IMR-90 (cell line): Measurements from ENCODE around the gene TMEM50A.

Experiments
- BHLHE40 ChIP-seq: fragments of 150-350 bp; IDR thresholded peaks from 2 replicates; pipeline ENCODE4 v1.6.1; 2016; ENCODE audit warnings: mild to moderate bottlenecking, low read depth, low read length
- CEBPB ChIP-seq: IDR thresholded peaks from 2 replicates; pipeline ENCODE4 v1.6.1; 2012; ENCODE audit warnings: low read depth, low read length, improper control_type of control experiment
- CHD1 ChIP-seq: IDR thresholded peaks from 2 replicates; pipeline ENCODE4 v1.6.1; 2012; ENCODE audit warnings: low read depth, low read length, improper control_type of control experiment
- FOS ChIP-seq: fragments of 150-350 bp; IDR thresholded peaks from 2 replicates; pipeline ENCODE4 v1.6.1; 2016; ENCODE audit warnings: low read depth, low read length
- MAFK ChIP-seq: IDR thresholded peaks from 2 replicates; pipeline ENCODE4 v1.6.1; 2012; ENCODE audit warnings: low read depth, low read length, improper control_type of control experiment
- NFE2L2 ChIP-seq: fragments of 150-350 bp; IDR thresholded peaks from 2 replicates; pipeline ENCODE4 v1.6.1; 2016; ENCODE audit warnings: low read depth, mild to moderate bottlenecking, low read length
- POLR2A ChIP-seq: IDR thresholded peaks from 2 replicates; pipeline ENCODE4 v1.6.1; 2012; ENCODE audit warnings: mild to moderate bottlenecking, low read depth, low read length
- RAD21 ChIP-seq: IDR thresholded peaks from 2 replicates; pipeline ENCODE4 v1.6.1; 2012; ENCODE audit warnings: low read length, improper control_type of control experiment
- RCOR1 ChIP-seq: IDR thresholded peaks from 2 replicates; pipeline ENCODE4 v1.6.1; 2012; ENCODE audit warnings: mild to moderate bottlenecking, low read length, improper control_type of control experiment; ENCODE audit not compliant: insufficient replicate concordance
- RFX5 ChIP-seq: IDR thresholded peaks from 2 replicates; pipeline ENCODE4 v1.8.0; 2012; ENCODE audit warnings: low read depth, mild to moderate bottlenecking, low read length, moderate library complexity
- SMC3 ChIP-seq: fragments of 150-350 bp; IDR thresholded peaks from 2 replicates; pipeline ENCODE4 v1.6.1; 2016; ENCODE audit warnings: low read depth, mild to moderate bottlenecking, antibody characterized with exemption, low read length, moderate library complexity
- TF ChIP-seq, protein P1 (sequence below): conservative IDR thresholded peaks from 2 replicates; pipeline ENCODE4 v1.5.1; 2012; ENCODE audit warnings: mild to moderate bottlenecking, low read depth, low read length, improper control_type of control experiment
- TF ChIP-seq, protein P2 (sequence below): fragments of 150-350 bp; IDR thresholded peaks from 2 replicates; pipeline ENCODE4 v1.6.1; 2017; ENCODE audit warnings: mild to moderate bottlenecking, antibody characterized with exemption, low read length, low read depth
- TF ChIP-seq, protein P3 (sequence below): fragments of 150-350 bp; IDR thresholded peaks from 2 replicates; pipeline ENCODE4 v1.6.1; 2016; ENCODE audit warnings: low read depth, mild to moderate bottlenecking, low read length, moderate library complexity, borderline replicate concordance

DNA sequence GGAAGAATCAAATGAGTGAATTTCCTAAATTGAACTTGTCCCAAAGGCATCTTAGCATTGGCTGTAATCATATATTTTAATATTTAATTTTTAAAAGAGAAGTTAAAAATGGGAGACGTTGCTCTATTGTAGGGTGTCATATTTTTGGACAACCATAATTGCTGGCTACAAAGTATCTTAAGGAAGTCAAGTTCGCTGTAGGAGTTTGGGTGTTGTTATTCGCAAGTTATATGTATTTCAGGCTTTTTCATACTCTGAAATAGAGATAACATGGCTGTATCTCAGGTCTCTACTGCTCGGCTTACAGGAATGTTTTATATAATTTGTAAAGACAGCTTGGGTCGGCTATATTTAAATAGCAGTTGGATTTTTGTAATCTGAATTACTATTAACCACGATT lies 852 bp downstream of the TMEM50A start:
- TF ChIP-seq FOS (no peak), POLR2A (no peak), RCOR1 (no peak), MAFK (no peak), SMC3 (no peak), RFX5 (no peak), NFE2L2 (no peak), CEBPB (no peak), CHD1 (no peak), RAD21 (no peak), BHLHE40 (no peak)
- TF ChIP-seq, protein P1, sequence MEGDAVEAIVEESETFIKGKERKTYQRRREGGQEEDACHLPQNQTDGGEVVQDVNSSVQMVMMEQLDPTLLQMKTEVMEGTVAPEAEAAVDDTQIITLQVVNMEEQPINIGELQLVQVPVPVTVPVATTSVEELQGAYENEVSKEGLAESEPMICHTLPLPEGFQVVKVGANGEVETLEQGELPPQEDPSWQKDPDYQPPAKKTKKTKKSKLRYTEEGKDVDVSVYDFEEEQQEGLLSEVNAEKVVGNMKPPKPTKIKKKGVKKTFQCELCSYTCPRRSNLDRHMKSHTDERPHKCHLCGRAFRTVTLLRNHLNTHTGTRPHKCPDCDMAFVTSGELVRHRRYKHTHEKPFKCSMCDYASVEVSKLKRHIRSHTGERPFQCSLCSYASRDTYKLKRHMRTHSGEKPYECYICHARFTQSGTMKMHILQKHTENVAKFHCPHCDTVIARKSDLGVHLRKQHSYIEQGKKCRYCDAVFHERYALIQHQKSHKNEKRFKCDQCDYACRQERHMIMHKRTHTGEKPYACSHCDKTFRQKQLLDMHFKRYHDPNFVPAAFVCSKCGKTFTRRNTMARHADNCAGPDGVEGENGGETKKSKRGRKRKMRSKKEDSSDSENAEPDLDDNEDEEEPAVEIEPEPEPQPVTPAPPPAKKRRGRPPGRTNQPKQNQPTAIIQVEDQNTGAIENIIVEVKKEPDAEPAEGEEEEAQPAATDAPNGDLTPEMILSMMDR, result no peak
- TF ChIP-seq, protein P2, sequence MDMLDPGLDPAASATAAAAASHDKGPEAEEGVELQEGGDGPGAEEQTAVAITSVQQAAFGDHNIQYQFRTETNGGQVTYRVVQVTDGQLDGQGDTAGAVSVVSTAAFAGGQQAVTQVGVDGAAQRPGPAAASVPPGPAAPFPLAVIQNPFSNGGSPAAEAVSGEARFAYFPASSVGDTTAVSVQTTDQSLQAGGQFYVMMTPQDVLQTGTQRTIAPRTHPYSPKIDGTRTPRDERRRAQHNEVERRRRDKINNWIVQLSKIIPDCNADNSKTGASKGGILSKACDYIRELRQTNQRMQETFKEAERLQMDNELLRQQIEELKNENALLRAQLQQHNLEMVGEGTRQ, result no peak
- TF ChIP-seq, protein P3, sequence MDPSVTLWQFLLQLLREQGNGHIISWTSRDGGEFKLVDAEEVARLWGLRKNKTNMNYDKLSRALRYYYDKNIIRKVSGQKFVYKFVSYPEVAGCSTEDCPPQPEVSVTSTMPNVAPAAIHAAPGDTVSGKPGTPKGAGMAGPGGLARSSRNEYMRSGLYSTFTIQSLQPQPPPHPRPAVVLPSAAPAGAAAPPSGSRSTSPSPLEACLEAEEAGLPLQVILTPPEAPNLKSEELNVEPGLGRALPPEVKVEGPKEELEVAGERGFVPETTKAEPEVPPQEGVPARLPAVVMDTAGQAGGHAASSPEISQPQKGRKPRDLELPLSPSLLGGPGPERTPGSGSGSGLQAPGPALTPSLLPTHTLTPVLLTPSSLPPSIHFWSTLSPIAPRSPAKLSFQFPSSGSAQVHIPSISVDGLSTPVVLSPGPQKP, result no peak
